ENCODE data around the gene KCTD1. TPM values are rescaled to one million over a fixed set of nuclear protein-coding genes. Genes with fewer than 3 reads are reported as not detected.

Gene KCTD1
- polyA plus RNA-seq, 1 donor from 2014 or later, result 0.55 TPM

DNA sequence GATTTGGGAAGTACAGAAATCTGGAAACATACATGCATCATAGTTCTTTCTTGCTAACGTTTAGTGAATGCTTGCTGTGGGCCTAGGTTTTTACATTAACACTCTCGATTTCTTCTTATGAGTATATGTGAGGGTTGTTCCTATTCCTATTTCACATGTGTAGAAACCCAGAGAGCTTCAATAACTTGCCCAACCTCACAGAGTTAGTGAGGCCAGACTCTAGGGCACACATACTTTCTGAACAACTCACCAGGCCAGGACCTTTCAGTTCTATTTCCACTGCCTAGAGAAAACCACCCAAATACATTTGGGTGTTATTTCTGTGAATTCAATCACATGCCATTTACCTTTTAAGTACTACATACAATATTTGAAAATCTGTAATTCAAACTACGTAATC lies 8.2 kb upstream of the KCTD1 start:
- Mint-ChIP-seq H3K4me3 (no peak overlapping the region), H3K9me3 (no peaks in the 10 kb centered on the region), H3K27ac (peak overlapping the region in 1 of 3 donors; percentile 28), H3K4me1 (peaks cover 3 to 8% (median 5%) of the 10 kb centered on the region in 3 donors), H3K36me3 (no peaks in the 10 kb centered on the region), H3K27me3 (peaks cover 18% of the 10 kb centered on the region)

DNA sequence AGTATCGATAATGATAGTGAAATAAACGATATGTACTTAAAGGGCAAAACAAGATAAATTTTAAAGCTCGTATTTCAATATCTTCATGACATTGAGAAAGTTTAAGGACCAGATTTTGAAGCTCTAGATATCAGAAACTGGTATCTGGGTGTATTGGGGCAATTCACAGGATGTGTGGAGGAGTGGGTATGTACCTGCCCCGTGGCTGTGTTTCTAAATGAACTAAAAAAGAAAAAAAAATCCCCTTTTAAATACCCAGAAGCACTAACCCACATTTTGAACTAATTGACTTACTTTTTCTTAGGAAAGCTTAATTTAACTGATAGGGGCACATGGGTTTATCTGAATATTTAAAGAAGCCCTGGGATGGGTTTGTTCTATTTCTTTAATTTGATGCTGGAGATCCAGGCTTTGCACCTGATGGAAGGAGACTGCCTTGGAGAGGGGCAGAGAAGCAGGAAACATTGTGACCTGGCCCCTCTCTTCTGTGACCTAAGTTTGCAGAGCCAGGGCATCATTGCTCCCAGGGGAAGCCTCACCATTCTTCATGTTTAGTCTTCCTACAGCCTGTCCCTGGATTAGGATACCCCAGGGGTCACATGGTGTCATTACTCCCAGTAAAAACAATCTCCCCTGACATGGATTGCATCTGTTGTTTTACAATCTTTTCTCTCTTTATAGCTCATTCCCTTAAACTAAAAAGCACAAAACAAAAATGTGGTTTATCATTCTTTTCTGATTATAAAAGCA lies 7.6 kb upstream of the KCTD1 start:
- Mint-ChIP-seq H3K9me3 (no peaks in the 10 kb centered on the region), H3K4me3 (no peak overlapping the region), H3K4me1 (peaks cover 6 to 12% (median 9%) of the 10 kb centered on the region in 3 donors), H3K27me3 (peaks cover 24% of the 10 kb centered on the region), H3K36me3 (no peaks in the 10 kb centered on the region), H3K27ac (peak overlapping the region in 1 of 3 donors; percentile 28)

DNA sequence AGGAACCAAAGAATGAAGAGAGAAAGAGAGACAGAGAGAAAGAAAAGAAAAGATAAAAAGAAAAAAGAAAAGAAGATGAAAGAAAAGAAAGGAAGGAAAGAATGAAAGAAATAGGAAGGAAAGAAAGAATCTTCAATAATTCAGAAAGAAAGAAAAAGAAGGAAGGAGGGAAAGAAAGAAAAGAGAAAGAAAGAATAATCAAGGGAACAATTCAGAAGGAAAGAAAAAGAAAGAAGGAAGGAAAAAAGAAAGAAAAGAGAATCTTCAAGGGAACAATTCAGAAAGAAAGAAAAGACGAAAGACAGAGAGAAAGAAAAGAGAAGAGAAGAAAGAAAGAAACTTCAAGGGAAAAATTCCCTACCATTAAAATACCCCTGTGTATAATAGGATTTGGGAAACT lies 5.6 kb upstream of the KCTD1 start:
- H3K4me3 Mint-ChIP-seq, result no peak overlapping the region

DNA sequence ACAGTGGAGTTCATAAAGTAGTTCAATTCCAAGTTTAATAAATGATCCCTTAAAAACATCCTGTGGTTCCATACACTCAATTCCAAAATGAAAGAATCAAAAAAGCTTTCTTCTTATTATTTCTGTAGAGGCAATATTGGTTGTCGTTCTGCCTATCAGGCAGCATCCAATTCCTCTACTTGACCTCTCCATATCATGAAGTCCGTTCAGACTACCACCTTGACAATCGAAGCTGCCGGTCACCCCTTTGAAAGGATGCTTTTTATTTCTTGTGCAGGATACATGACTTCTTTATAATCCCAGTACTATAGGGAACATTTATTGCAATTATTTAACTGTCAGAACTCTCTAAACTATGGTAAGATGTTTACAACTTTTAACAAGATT lies 3.3 kb upstream of the KCTD1 start:
- Mint-ChIP-seq H3K9me3 (no peaks in the 10 kb centered on the region), H3K4me3 (peak overlapping the region in 3 of 4 donors; percentile 38 to 82 (median 68)), H3K27me3 (peaks cover 37% of the 10 kb centered on the region), H3K4me1 (peaks cover 6 to 16% (median 12%) of the 10 kb centered on the region in 3 donors), H3K36me3 (no peaks in the 10 kb centered on the region), H3K27ac (no peak overlapping the region)

More for the DNA sequence above, 5.6 kb upstream of the KCTD1 start:
- Mint-ChIP-seq H3K27ac (no peak overlapping the region), H3K4me1 (peaks cover 6 to 14% (median 12%) of the 10 kb centered on the region in 3 donors), H3K9me3 (no peaks in the 10 kb centered on the region), H3K27me3 (peaks cover 35% of the 10 kb centered on the region), H3K36me3 (no peaks in the 10 kb centered on the region)

DNA sequence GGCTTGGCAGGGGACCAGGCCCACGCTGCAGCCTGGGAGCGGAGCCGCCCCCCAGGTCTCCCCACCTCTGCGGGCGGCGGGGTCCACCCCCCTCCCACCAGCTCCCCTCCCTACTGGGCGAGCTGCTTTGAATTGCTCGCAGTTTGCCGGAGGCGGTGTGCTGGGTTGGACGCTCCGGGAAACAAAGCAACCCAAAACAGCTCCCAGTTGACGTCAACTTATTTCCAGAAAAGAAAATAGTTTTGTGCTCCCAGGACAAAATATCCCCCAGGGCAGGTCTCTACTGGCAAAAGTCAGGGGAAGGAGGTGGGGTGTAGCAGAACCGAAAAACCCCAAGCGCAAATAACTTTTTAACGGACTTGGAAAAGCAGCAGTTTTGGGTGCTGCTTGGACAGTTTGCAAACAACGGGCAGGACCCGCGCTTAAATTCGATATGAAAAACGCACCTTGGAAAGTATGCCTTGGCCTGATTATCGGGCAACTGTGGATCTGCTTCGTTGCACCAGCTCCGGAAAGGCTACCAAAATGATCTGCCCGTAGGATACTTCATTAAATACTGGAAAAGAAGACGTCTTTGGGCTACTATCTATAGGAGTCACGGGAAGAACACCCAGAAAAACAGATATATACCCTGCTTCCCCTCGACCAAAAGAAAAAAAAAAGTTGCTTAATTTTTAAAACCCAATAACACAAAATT lies 2.8 kb upstream of the KCTD1 start:
- no peak overlapping the region for H3K27ac Mint-ChIP-seq
- peak overlapping the region; percentile 38 to 82 (median 72) for H3K4me3 Mint-ChIP-seq
- peaks cover 37% of the 10 kb centered on the region for H3K27me3 Mint-ChIP-seq
- peaks cover 8 to 22% (median 12%) of the 10 kb centered on the region in 3 donors for H3K4me1 Mint-ChIP-seq
- H3K36me3 Mint-ChIP-seq, result no peaks in the 10 kb centered on the region
- H3K9me3 Mint-ChIP-seq, result no peaks in the 10 kb centered on the region

DNA sequence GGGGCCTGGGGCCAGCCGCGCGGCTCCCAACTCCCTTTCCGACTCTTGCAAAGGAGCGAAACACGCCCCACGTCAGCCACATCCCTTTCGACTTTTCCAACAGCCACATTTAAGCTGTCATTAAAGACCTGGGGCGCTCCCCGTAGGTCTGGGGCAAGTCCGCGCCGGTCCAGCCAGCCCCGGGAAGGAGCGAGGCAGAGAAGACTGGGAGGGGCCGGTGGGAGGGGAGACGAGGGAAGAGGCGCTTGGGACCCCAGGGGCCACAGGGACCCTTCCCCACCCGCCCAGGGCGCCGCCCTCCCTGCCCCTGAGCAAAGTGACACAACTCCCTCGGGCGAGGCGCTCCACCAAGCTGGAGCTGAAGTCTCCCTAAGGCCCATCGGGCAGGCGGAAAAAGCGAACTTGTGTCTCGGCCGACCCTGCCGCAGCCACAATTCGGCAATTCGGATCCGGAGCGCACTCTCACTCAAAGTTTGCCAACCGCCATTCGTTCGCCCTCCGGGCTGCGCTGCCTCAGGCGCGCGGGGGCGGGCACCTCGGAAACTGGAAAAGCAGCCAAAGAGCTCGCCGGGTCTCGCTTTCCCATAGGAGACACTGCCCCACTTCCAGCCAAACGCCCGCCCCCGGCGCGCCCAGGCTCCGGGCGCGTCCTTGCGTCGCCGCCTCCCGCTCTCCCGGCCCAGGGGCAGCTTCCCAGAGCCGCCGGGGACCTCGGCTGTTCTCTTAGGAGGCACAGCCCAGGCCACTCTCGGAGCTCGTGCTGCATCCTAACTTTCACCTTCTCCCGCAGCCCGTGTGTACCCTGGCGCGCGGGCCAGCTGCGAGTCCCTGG lies 1.1 kb upstream of the KCTD1 start:
- Mint-ChIP-seq H3K4me1 (peaks cover 14 to 31% (median 20%) of the 10 kb centered on the region in 3 donors), H3K27me3 (peaks cover 37% of the 10 kb centered on the region), H3K27ac (no peak overlapping the region), H3K4me3 (peak overlapping the region; percentile 79 to 90 (median 83)), H3K9me3 (no peaks in the 10 kb centered on the region), H3K36me3 (no peaks in the 10 kb centered on the region)

DNA sequence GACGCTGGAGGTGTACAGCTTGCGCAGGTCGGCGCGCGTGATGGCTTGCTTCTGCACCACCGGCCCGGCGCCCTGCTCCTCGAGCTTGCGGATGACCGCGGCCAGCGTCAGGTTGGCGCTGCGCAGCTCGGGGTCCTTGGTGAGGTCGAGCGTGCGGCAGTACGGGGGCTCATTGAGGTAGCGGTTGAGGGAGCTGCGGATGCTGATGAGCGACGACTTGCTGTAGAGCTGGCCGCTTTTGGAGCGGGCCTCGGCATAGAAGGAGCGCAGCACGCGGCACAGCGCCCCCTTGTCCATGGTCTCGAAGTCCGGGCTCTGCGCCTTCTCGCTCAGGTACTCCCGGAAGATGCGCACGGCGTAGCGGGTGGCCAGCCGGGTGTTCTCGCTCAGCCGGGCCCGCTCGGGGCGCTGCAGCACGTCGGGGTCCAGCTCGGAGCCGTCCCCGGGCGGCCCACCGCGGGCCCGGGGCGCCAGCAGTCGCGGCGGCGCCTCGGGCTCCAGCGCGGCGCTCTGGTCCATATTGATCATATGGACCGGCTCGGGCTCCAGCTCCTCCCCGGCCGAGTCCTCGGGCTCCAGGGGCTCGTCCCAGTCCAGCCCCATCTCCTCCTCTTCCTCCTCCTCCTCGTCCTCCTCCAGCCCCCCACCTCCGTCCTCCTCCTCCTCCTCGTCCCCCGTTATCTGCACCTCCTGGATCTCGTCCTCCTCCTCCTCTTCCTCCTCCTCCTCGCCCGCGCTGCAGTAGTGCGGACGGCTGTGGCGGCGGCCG lies 523 bp downstream of the KCTD1 start:
- H3K9me3 Mint-ChIP-seq, result no peaks in the 10 kb centered on the region
- no peaks in the 10 kb centered on the region for H3K36me3 Mint-ChIP-seq
- H3K27me3 Mint-ChIP-seq, result peaks cover 28% of the 10 kb centered on the region
- H3K4me1 Mint-ChIP-seq, result peaks cover 15 to 39% (median 27%) of the 10 kb centered on the region in 3 donors
- H3K4me3 Mint-ChIP-seq, result peak overlapping the region; percentile 86 to 97 (median 94)
- H3K27ac Mint-ChIP-seq, result peak overlapping the region in 1 of 3 donors; percentile 74

DNA sequence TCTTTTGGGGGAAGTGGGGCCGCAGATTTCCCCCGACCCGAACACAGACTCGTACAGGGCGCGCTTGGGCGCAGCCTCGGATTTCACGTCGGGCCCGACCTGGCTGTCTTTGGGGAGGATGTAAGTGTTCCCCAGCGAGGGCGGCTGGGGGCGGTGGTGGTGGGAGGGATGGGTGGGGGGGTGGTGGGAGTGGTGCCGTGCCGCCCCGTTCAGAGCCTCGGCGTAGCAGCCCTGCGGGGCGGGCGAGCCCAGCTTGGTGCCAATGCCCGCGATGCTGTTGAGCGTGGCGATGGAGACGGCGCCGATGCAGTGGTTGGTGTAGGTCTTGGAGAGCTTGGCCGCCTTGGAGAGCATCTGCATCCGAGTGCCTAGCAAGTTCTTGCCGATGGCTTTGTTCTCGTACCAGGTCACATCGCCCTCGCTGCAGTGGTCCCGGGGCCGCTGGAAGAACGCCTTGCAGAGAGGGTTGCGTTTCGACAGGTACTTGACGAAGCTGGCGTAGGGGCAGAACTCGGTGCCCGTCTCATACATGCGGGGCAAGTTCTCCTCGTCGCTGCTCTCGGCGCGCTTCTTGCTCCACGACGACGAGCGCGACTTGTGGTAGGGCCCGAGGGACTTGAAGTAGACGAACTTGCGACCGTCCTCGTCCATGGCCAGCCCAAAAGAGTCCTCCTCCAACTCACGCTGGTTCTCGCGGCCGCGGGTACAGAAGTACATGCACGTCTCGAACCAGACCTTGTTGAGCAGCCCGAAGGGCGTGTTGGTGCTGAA lies 1.3 kb downstream of the KCTD1 start:
- Mint-ChIP-seq H3K27ac (peak overlapping the region in 1 of 3 donors; percentile 74), H3K36me3 (peaks cover 1% of the 10 kb centered on the region), H3K4me1 (peaks cover 15 to 37% (median 30%) of the 10 kb centered on the region in 3 donors), H3K4me3 (peak overlapping the region; percentile 86 to 96 (median 90)), H3K27me3 (peaks cover 22% of the 10 kb centered on the region), H3K9me3 (no peaks in the 10 kb centered on the region)

DNA sequence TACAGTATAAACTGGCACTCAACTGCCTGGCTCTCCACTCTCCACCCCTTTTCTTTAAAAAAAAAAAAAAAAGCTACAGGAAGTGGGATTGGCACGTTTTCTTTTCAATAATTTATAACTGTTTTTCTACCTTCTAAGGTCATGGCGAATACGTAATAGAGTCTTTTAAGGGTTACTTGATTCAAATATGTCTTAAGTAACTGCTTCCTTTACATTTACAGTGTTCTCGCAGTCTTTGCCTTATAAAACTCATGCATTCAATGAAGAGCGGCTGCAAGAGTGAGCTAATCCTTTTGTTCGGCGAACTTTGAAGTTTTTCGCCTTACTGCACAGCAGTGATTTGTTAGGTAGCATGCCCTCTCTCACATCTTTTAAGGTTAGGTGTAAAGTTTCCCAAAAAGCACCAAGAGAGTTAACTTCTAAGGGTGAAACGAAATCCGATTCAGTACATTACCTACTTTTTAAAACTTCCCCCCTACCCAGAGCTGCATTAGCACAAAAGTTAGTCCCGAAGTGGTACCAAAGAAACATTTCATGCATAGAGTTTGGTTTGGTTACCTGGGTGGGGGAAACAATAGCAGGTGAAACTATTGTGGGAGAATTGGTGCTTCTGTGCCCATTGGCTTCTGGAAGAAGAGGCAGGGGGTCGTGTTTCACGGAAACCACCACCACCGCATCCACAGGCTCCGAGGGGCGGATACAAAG lies 2.0 kb downstream of the KCTD1 start:
- no peaks in the 10 kb centered on the region for H3K9me3 Mint-ChIP-seq
- peak overlapping the region; percentile 55 to 91 (median 73) for H3K4me3 Mint-ChIP-seq
- H3K27ac Mint-ChIP-seq, result no peak overlapping the region
- peaks cover 1% of the 10 kb centered on the region for H3K36me3 Mint-ChIP-seq
- H3K27me3 Mint-ChIP-seq, result peaks cover 16% of the 10 kb centered on the region
- H3K4me1 Mint-ChIP-seq, result peaks cover 10 to 32% (median 23%) of the 10 kb centered on the region in 3 donors

DNA sequence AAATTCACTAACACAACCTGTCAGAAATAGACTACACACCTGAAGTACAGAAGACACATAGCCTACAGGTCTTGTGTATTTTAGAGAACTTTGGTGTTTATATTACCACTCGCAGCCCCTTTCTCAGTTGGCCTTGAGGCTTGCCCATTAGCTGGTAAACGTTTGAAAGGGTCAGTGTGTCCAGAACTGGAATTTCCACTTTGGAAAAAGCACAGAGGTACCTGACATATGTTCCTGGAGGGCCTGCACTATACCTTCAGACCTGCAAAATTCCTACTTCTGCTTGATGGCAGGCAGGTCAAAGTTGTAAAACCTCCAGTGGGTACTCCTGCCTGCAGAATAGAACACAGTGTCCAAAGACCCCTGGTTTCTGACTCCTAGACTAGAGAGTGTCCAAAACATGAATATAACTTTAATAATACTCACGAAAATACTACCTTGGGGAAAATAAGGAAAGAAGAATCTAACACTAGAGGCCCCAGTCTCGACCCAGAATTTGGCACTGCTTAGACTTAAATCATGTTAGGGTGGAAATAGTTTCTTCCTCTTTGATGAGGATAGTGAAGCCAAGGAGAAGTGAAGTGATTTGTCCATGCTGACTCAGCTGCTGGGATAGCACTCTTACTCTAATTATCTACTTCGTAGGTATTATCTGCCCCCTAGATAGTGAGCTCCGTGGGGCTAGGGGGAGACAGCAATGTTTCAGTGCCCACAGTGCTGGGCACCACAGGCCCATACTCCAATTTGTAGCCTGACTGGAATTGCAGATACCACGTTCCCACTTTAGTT lies 2.8 kb downstream of the KCTD1 start:
- peaks cover 9 to 30% (median 21%) of the 10 kb centered on the region in 3 donors for H3K4me1 Mint-ChIP-seq
- H3K27me3 Mint-ChIP-seq, result peaks cover 11% of the 10 kb centered on the region
- no peak overlapping the region for H3K27ac Mint-ChIP-seq
- H3K36me3 Mint-ChIP-seq, result peaks cover 1% of the 10 kb centered on the region
- H3K4me3 Mint-ChIP-seq, result peak overlapping the region in 2 of 4 donors; percentile 3 to 91
- no peaks in the 10 kb centered on the region for H3K9me3 Mint-ChIP-seq

DNA sequence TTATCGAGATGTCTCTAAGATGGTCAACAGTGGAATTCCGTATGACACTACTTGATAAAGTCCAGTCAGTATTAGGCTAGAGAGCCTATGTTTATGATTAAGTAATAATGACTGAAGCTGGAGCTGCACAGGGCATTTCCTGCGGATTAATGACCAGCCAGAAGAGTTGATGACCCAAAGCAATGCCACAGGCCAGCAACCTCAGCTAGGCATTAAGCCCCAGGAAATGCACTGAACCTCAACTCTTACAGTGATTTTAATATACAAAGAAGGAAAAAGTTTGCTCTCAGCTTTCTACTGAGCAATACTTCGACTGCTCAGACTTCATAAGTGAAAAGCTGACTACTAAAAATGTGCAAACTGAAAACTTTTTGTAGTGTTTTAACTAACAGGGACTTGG lies 3.9 kb downstream of the KCTD1 start:
- no peak overlapping the region for H3K27ac Mint-ChIP-seq
- peaks cover 12 to 26% (median 21%) of the 10 kb centered on the region in 3 donors for H3K4me1 Mint-ChIP-seq
- no peaks in the 10 kb centered on the region for H3K9me3 Mint-ChIP-seq
- H3K27me3 Mint-ChIP-seq, result peaks cover 2% of the 10 kb centered on the region
- H3K4me3 Mint-ChIP-seq, result peak overlapping the region in 1 of 4 donors; percentile 91
- H3K36me3 Mint-ChIP-seq, result peaks cover 1% of the 10 kb centered on the region

DNA sequence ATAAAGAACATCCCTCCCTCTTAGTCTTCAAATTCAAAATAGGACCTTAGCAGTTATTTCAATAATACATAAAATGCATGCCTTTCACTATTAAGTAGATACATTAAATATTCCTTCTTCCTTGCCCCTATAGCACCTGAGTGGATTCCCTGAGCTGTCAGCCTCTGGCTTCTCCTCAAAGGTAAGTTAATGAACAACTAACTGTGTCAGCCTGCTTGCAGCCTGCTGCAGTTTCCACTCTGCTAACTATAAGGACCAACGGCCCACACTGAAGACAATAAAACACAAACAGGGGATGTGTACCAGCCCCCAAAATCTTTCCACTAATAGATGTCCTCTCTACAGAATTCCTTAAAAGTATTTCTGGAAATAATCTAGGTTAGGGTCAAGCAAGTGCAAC lies 5.0 kb downstream of the KCTD1 start:
- Mint-ChIP-seq H3K4me1 (peaks cover 12 to 26% (median 21%) of the 10 kb centered on the region in 3 donors), H3K36me3 (peaks cover 3% of the 10 kb centered on the region), H3K27me3 (peaks cover under 1% of the 10 kb centered on the region), H3K27ac (no peak overlapping the region), H3K9me3 (no peaks in the 10 kb centered on the region), H3K4me3 (no peak overlapping the region)
